Stomach (tissue), 9 donors: ENCODE results near the gene NAA38. TPM values are rescaled to one million over a fixed set of nuclear protein-coding genes. Genes with fewer than 3 reads are reported as not detected.

ENCODE experiments used
- DNase-seq, 2 donors: peaks; one replicate each; pipeline versions ENCODE4 v3.0.0 to v3.0.0-alpha.2; 2013 to 2019
- H3K27ac ChIP-seq, 5 donors: fragments of 200-600 bp in 4 of 5; sonication (generic) in 4 of 5; one replicate each; pipeline ENCODE4 v1.5.1; 2013 to 2019; ENCODE audit warnings: mild to moderate bottlenecking in 1 of 5, moderate library complexity in 1 of 5
- H3K27me3 ChIP-seq, 3 donors: fragments of 200-600 bp; sonication (generic); one replicate each; pipeline ENCODE4 v1.5.1; 2017 to 2019; ENCODE audit warnings: mixed run types in 1 of 3
- H3K36me3 ChIP-seq, 4 donors: fragments of 200-600 bp; sonication (generic); 1 replicate in 3 of 4; 2 replicates in 1 of 4; pipeline ENCODE4 v1.5.1; 2016 to 2019
- H3K4me1 ChIP-seq, 4 donors: fragments of 200-600 bp; sonication (generic); one replicate each; pipeline ENCODE4 v1.5.1; 2016 to 2019
- H3K4me3 ChIP-seq, 4 donors: fragments of 200-600 bp; sonication (generic) in 3 of 4; one replicate each; pipeline ENCODE4 v1.5.1; 2016 to 2019; ENCODE audit warnings: mild to moderate bottlenecking in 1 of 4
- H3K9me3 ChIP-seq, 4 donors: fragments of 200-600 bp; sonication (generic); one replicate each; pipeline ENCODE4 v1.5.1; 2016 to 2019
- EP300 ChIP-seq: sonication (generic); formaldehyde crosslinking; IDR thresholded peaks from one replicate; pipeline ENCODE4 v1.6.1; 2017; ENCODE audit warnings: antibody characterized with exemption
- POLR2A ChIP-seq, 4 donors: fragments of 450-650 bp; IDR thresholded peaks; one replicate each; pipeline ENCODE4 v1.6.1; 2016; ENCODE audit warnings: antibody characterized with exemption in 4 of 4, control low read depth in 2 of 4, mild to moderate bottlenecking in 1 of 4, moderate library complexity in 1 of 4
- POLR2AphosphoS5 ChIP-seq, 3 donors: sonication (generic); formaldehyde crosslinking; IDR thresholded peaks; one replicate each; pipeline ENCODE4 v1.6.1; 2016; ENCODE audit warnings: antibody characterized with exemption in 3 of 3
- WGBS, 5 donors: extraction: QIAGEN DNeasy Blood & Tissue Kit in 3 of 5; methylation state at CpG; one replicate each; pipeline versions ENCODE4 v1.1.5 to v1.1.7; 2013 to 2018; 5-methylcytosine and 5-hydroxymethylcytosine counted together
- intact Hi-C: fragments of 100-400 bp; cut with DNase I; formaldehyde crosslinking; loops from one replicate; pipeline ENCODE4 v1.15.1; 2023; ENCODE audit warnings: low total_unique reads
- polyA plus RNA-seq, 3 donors: library from polyadenylated mRNA; stranded (reverse); fragments of 200-250 nt; gene quantifications; one replicate each; pipeline ENCODE4 v1.2.3, GENCODE V29; 2013
- total RNA-seq, 5 donors: library from RNA; depleted of rRNA; stranded (reverse); fragments of >200 nt; gene quantifications; one replicate each; pipeline versions ENCODE4 v1.1.0 to v1.2.3, GENCODE V29; 2014 to 2016
- TF ChIP-seq, protein P1 (sequence below), 7 experiments: fragments of 450-650 bp in 4 of 7; fragments of 200-600 bp in 3 of 7; sonication (generic) in 3 of 7; IDR thresholded peaks; one replicate each; pipeline ENCODE4 v1.5.1; 2016 to 2019; ENCODE audit warnings: antibody characterized with exemption in 7 of 7, control low read depth in 2 of 7, mild to moderate bottlenecking in 1 of 7
- donor health status: healthy with polysubstance abuse.
- donor health status: Bipolar disorder and iron deficiency.
- donor health status: healthy.

NAA38 gene
- total and polyA plus RNA-seq, 8 donors = 42.0 to 281 (median 126) TPM

DNA sequence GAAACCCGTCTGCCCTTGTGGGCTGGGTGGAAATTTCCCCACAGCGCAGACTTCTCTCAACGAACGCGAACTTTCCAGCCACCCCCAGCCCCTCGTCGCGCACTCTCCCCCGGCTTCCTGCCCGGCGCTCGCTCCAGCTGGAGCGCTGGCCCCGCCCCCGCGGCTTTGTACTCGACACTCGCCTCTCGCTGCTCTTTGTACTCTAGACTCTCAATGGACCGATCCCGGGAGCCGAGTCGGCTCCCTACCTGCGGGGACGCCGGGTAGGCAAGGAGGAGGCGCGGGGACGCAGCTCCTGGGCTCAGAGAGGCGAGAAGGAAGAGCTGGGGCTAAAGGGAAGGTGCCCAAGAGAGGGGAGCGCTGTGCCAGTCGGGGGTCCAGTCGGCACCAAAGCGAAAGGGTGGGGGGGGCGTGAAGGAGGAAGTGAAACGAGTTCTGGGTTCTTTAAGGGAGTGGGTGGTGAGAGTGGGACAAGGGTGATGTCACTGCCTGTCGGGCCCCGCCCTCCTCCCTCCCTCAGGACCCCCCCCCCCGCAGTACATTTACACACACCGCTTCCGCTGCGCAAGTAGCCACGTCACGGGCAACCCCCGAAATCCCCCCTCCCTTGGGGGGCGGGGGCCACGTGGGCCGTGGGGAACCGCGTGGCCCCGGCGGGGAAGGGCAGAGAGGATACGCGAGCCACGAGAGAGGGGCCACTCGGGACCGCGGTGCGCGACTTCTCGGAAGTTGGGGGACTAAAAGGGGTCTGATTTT is 13.6 kb downstream of the NAA38 start:
- Histone ChIP-seq H3K9me3 (no peaks in the 10 kb centered on the region), H3K4me3 (peak overlapping the region; percentile 66 to 78 (median 72)), H3K27me3 (no peaks in the 10 kb centered on the region), H3K4me1 (peaks cover 32 to 58% (median 58%) of the 10 kb centered on the region in 4 donors), H3K36me3 (peaks cover 31 to 48% (median 45%) of the 10 kb centered on the region in 4 donors), H3K27ac (peak overlapping the region; percentile 96 to 100 (median 99))
- TF ChIP-seq, protein P1, sequence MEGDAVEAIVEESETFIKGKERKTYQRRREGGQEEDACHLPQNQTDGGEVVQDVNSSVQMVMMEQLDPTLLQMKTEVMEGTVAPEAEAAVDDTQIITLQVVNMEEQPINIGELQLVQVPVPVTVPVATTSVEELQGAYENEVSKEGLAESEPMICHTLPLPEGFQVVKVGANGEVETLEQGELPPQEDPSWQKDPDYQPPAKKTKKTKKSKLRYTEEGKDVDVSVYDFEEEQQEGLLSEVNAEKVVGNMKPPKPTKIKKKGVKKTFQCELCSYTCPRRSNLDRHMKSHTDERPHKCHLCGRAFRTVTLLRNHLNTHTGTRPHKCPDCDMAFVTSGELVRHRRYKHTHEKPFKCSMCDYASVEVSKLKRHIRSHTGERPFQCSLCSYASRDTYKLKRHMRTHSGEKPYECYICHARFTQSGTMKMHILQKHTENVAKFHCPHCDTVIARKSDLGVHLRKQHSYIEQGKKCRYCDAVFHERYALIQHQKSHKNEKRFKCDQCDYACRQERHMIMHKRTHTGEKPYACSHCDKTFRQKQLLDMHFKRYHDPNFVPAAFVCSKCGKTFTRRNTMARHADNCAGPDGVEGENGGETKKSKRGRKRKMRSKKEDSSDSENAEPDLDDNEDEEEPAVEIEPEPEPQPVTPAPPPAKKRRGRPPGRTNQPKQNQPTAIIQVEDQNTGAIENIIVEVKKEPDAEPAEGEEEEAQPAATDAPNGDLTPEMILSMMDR (IDR thresholded peaks at IDR 0.05) = no peak
- no peak for TF ChIP-seq EP300
- peak in 1 of 4 donors; percentile 66 for TF ChIP-seq POLR2A (IDR thresholded peaks at IDR 0.05)
- TF ChIP-seq POLR2AphosphoS5 (IDR thresholded peaks at IDR 0.05) = peak in 2 of 3 donors; percentile 73 to 77
- WGBS, 5 donors = 0 to 1% (median 0%) methylated on average over 53 to 61 of the region's 61 CpGs
- peak; percentile 92 to 95 for DNase-seq
- intact Hi-C loops = no loop called here

DNA sequence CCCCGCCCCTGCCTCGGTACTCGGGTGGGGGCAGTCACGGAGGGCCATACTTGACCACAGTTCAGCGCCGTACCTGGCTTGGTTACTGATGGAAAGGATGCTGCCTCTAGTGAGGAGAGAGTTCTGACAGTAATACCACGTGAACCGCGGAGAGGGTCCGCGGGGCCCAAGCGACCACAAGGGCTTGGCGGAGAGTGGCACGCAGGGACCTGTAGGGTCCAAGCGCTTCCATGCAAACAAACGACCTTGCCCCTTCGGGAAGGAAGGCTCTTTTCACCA is 14.2 kb downstream of the NAA38 start:
- Histone ChIP-seq H3K9me3 (no peaks in the 10 kb centered on the region), H3K4me1 (peaks cover 37 to 64% (median 63%) of the 10 kb centered on the region in 4 donors), H3K27ac (peak overlapping the region; percentile 96 to 100 (median 99)), H3K27me3 (no peaks in the 10 kb centered on the region), H3K36me3 (peaks cover 26 to 43% (median 40%) of the 10 kb centered on the region in 4 donors), H3K4me3 (peak overlapping the region; percentile 66 to 78 (median 72))
- DNase-seq = no peak
- intact Hi-C loops = no loop called here
- TF ChIP-seq, protein P1 (IDR thresholded peaks at IDR 0.05) = no peak
- no peak for TF ChIP-seq EP300
- no peak for TF ChIP-seq POLR2AphosphoS5 (IDR thresholded peaks at IDR 0.05)
- no peak for TF ChIP-seq POLR2A (IDR thresholded peaks at IDR 0.05)
- 0 to 1% (median 0%) methylated on average over 9 to 17 of the region's 17 CpGs for WGBS, 5 donors

DNA sequence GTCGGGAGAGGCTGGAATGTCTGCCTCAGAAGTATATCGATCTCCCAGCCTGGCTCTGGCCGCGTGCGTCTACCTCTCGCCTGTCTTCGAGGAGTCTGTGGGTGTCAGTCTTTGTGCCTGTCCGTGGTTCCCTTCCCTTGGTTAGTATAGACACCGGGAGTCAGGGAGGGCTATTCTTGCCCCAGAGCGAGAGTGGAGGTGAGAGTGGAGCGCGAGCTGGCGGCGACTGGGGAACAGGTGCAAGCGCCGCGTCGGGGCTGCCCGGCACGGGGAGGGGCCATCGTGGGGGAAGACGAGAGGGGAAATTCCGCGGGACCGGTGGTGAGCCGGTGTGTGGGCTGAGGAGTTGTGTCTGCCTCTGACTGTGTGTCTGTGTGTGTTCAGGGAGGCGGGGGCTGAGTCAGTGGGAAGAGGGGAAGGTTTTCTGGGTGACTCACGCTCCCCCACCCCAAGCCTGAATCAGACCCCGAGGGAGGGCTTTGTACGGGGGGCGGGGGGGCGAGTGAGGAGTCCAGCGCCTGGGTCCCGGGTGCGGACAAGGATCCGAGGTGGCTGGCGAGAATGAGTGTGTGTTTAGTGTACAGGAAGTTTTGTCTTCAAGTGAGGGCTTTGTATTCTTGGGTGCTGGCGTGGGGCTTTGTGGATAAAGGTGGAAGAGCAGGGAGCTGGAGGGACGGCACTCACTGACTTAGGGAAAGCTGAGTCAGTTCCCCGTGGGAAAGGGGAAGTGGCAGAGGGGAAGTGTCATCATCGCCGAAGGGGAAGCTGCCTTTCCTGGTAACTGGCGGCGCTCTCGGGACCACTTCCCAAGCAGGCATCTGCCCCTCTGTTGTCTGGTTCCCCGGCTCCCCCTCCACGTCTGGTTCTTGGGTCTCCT is 14.7 kb downstream of the NAA38 start:
- Histone ChIP-seq H3K4me3 (peak overlapping the region; percentile 66 to 78 (median 72)), H3K27ac (peak overlapping the region; percentile 96 to 100 (median 99)), H3K4me1 (peaks cover 41 to 69% (median 68%) of the 10 kb centered on the region in 4 donors), H3K36me3 (peaks cover 20 to 37% (median 34%) of the 10 kb centered on the region in 4 donors), H3K9me3 (no peaks in the 10 kb centered on the region), H3K27me3 (no peaks in the 10 kb centered on the region)
- DNase-seq = peak; percentile 77 to 91
- TF ChIP-seq POLR2A (IDR thresholded peaks at IDR 0.05) (peak in 1 of 4 donors; percentile 55), EP300 (no peak), POLR2AphosphoS5 (IDR thresholded peaks at IDR 0.05) (peak; percentile 43 to 86 (median 81))
- TF ChIP-seq, protein P1 (IDR thresholded peaks at IDR 0.05) = no peak
- 0 to 1% (median 0%) methylated on average over 38 to 47 of the region's 47 CpGs for WGBS, 5 donors
- intact Hi-C loops = no loop called here

DNA sequence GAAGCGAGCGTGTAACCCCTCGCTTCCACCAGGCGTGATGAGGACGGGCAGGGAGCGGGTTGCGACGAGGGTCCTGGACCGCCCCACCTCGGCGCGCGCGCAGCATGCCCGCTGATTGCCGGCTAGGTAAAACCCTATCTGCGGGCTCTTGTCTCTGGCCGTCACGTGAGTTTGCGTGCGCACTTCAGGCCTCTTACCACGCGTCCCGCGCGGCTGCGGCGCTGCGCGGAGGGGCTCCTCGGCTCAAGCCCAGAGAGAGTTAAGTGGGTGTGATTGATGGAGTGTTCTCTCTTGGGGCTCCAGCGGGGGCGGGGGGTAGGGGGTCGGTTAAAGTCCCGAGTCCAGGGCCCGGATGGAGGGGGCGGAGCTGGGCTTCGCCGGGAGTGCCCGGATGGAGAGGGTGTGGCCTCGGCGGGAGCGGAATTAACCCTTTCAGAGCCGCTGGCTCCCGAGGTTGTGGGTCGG is 15.4 kb downstream of the NAA38 start:
- Histone ChIP-seq H3K4me1 (peaks cover 47 to 76% (median 72%) of the 10 kb centered on the region in 4 donors), H3K4me3 (peak overlapping the region; percentile 66 to 78 (median 72)), H3K9me3 (no peaks in the 10 kb centered on the region), H3K36me3 (peaks cover 14 to 30% (median 28%) of the 10 kb centered on the region in 4 donors), H3K27me3 (no peaks in the 10 kb centered on the region), H3K27ac (peak overlapping the region; percentile 96 to 100 (median 99))
- 0% methylated on average over 10 to 46 of the region's 46 CpGs for WGBS, 5 donors
- intact Hi-C loops = no loop called here
- peak; percentile 91 to 97 for DNase-seq
- TF ChIP-seq, protein P1 (IDR thresholded peaks at IDR 0.05) = no peak
- TF ChIP-seq POLR2AphosphoS5 (IDR thresholded peaks at IDR 0.05) (peak in 1 of 3 donors; percentile 45), EP300 (no peak), POLR2A (IDR thresholded peaks at IDR 0.05) (no peak)
